Renal pelvis (tissue), 4 donors: Measurements from ENCODE around the gene PPFIA2. TPM values are rescaled to one million over a fixed set of nuclear protein-coding genes. Genes with fewer than 3 reads are reported as not detected.

Experiments used
- DNase-seq: peaks from one replicate; pipeline ENCODE4 v3.0.0-alpha.2; 2013
- polyA plus RNA-seq, 3 donors: library from polyadenylated mRNA; unstranded; fragments of 120-200 nt; gene quantifications; one replicate each; pipeline ENCODE4 v1.2.1, GENCODE V29; 2013; ENCODE audit not compliant: insufficient read length in 3 of 3

PPFIA2 gene
- polyA plus RNA-seq, 3 donors, result 5.0 to 8.3 (median 6.2) TPM

GRCh38 chr12:81558031-81558430 is 201.1 kb downstream of the PPFIA2 start:
- no peak for DNase-seq

- DNase-seq, result no peak
Observed at GRCh38 chr12:81546811-81547210, 212.3 kb downstream of the PPFIA2 start.

DNA sequence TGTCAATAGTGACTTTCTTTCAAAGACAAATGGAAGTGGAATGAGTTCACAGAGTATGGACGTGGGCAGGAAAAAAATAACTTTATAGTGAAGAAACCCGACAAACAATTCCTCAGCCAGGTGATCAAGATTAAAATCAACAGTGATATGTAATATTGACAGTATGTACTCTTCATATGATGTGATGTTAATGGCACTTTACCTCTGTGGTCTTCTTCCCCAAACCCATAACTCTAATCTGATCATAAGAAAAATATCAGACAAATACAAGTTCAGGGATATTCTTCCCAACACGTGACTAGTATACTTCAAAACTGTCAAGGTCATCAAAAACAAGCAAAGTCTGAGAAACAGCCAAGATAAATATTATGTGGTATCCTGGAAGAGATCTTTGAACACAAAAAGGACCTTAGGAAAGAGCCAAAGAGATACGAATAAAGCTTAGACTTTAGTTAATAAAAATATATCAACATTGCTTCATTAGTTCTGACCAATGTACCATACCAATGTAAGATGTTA is 215.5 kb downstream of the PPFIA2 start:
- DNase-seq, result no peak

GRCh38 chr12:81542065-81543010 is 216.8 kb downstream of the PPFIA2 start:
- DNase-seq, result peak; percentile 11

DNA sequence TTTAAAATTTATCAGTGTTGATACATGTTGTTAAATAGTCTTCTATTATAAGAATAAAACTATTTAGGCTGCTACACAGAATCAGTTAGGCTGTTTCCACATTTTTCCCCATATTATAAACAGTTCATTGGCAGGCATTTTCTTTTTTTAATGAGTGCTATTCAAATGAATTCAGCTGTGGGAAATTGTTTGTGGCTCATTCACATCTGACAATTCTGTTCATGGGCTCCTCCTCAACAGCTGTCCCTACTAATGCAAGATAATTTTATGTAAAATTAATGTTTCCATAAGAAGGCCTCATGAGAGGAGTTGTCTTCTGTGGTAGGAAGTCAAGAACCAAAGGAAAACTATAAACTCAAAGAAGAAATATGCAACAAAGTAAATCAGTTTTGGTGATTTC is 218.0 kb downstream of the PPFIA2 start:
- DNase-seq, result no peak

DNA sequence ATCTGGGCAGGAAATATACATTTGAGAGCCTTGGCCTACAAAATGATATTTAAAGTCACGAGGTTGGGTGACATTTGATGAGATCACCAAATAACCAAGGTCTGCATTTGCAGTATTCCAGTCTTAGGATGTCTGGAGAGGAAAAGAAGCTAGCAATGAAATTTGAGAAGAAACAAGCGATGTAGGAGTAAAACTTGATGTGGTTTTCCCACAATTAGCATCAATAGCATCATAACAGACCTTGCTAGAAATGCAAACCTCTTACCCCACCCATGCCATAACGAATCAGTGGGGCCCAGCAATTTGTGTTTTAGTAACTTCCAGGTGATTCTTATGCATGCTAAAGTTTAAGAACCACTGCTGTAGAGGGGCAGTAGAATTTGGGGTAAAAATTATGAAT is 219.9 kb downstream of the PPFIA2 start:
- no peak for DNase-seq

DNA sequence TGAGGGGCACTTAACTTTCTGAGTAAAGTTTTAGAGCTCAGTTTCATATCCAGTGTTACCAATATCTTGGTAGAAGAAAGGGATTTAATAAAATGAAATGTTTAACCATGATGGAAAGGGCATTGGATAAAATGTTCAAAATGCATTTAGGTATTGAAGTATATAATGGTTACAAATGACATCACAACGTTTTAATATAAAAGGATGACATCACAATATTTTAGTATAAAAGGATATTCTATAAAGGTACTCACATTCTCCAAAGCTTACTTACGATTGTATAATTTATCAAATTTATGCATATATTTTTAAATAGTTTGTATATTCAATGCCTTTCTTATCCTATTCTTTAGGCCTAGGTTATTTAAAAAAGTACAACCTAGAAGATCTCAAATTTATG is 226.1 kb downstream of the PPFIA2 start:
- no peak for DNase-seq

DNA sequence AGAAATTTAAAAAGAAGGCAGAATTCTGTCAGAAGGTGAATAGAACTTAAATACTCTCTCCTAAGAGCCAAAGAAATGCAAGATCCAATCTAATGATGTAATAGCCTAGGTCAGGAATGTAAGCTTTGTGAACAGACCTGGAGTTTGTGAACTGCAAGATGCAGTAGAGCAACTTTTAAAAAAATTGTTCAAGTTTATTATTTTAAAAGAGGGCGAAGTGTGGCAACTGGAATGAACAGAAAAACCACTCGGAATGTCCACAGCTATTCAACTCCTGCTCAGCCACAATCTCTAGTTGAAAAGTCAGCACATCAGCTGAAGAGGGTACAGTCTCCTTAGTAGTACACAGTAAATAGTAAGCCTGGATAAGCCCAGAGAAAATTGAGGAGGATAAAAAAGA is 228.8 kb downstream of the PPFIA2 start:
- DNase-seq, result no peak

DNA sequence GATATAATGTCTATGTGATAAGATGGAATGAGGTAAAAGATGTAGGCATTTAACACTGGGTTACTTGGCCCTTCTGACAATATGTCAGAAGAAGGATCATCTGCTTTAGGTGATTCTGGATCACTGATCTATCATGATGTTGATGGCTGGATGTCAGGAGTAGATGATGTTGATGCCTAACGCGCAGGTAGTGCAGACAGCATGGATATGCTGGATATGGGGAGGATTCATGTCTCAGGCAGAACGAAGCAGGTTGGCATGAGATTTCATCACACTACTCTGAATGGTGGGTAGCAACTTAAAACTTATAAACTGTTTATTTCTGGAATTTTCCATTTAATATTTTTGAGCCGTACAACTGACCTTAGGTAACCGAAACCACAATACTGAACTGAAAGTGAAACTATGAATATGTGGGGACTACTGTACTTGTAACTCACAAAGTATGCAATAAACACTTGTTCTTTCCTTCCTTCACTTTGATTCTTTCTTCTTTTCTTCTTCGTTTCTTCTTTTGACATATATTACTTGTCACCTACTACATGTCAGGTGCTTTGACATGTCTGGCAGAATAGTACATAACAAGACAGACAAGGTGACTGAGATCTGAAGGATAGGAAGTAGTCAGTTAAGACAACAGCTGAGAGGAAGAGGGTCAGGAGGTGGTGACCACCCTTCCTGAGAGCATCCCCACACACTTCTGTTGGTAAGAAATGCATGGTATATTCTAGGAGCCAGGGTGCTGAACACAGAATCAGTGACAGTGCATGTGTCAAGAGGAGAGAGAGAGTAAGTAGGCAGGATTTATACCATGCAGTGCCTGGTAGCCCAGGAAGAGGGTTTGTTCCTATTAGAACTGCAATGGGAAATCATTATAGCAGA is 238.8 kb downstream of the PPFIA2 start:
- DNase-seq, result no peak

- DNase-seq, result no peak
Observed at GRCh38 chr12:81518638-81519037, 240.5 kb downstream of the PPFIA2 start.

DNA sequence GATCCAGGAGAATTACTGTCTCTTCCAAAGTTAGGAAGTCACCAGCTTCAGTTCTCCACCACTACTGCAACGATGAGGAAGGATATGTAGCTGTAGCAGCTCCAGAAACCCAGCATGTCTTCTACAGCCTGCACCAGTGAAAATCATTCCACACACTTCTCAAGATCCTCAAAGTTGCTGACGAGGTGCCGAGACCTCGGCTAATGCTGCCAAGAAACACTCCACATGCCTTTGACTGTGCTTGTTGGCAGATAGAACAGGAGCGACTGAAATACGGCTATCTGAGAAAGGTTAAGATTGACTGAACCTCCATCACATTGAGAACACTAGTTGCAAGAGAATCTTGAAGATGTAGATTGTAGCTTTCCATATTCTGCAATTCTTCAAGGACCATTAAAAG is 241.9 kb downstream of the PPFIA2 start:
- no peak for DNase-seq

- no peak for DNase-seq
Observed at GRCh38 chr12:81502912-81503695, 256.0 kb downstream of the PPFIA2 start.

GRCh38 chr12:81500788-81501187 is 258.4 kb downstream of the PPFIA2 start:
- DNase-seq, result no peak

GRCh38 chr12:81499809-81500208 is 259.3 kb downstream of the PPFIA2 start:
- no peak for DNase-seq

DNA sequence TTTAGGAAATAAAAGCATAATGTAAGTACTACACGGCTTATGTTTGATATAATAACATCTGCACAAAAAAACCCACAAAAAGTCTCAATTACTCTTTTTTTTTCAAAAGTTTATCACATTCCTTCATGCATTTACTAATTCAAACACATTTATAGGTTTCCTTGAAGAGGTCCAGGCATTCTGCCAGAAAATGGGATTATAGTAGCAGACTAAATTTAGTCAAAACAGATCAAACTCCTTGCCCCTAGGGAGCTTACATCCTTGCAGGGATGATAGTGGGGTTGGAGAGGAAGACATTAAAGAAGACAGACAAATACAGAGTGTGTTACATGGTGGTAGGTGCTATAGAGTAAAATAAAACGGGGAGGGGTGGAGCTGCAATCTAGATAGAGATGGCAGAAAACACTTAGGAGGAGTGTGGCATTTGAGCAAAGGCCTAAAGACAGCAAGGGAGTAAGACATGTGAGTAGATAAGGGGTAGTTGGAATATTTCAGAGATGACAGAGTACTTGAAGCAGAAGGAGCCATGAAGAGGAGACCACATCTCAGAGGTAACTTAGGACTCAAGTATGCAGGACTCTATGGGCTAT is 266.9 kb downstream of the PPFIA2 start:
- DNase-seq, result no peak

DNA sequence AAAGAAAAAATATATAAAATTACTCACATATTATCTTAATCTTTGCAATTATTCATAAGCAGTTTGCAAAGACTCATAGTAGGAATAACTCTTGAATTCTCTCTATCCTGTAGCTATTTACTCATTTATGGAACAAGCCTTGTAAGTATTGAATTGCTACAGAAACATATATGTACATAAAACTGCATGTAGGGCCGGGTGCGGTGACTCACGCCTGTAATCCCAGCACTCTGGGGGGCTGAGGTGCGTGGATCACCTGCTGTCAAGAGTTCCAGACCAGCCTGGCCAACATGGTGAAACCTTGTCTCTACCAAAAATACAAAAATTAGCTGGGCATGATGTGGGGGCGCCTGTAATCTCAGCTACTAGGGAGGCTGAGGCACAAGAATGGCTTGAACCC is 286.2 kb downstream of the PPFIA2 start:
- no peak for DNase-seq

- no peak for DNase-seq
Observed at GRCh38 chr12:81470923-81471322, 288.2 kb downstream of the PPFIA2 start.

DNA sequence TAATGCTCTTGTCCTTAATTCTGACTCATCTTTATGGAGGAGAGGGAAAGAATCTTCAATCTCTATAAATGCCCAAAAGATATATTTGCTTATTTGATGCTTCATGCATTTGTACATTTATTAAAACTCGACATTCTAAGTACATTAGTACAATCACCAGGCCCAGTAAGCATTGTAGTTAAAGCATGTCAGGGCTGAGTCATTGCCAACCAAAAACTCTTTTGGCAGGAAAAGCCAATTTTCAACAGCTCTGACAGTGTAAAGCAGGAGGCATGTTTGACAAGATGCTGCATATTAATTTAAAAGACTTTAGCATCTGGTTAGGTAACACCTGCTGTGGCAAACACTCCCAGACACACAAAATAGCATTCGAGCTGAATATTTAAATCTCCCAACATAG is 290.9 kb downstream of the PPFIA2 start:
- DNase-seq, result no peak

GRCh38 chr12:81465876-81466275 is 293.3 kb downstream of the PPFIA2 start:
- no peak for DNase-seq

- no peak for DNase-seq
Observed at GRCh38 chr12:81465191-81465590, 294.0 kb downstream of the PPFIA2 start.

GRCh38 chr12:81461163-81461562 is 298.0 kb downstream of the PPFIA2 start:
- no peak for DNase-seq
